ENCODE data around the gene GHR.

GHR gene

DNA sequence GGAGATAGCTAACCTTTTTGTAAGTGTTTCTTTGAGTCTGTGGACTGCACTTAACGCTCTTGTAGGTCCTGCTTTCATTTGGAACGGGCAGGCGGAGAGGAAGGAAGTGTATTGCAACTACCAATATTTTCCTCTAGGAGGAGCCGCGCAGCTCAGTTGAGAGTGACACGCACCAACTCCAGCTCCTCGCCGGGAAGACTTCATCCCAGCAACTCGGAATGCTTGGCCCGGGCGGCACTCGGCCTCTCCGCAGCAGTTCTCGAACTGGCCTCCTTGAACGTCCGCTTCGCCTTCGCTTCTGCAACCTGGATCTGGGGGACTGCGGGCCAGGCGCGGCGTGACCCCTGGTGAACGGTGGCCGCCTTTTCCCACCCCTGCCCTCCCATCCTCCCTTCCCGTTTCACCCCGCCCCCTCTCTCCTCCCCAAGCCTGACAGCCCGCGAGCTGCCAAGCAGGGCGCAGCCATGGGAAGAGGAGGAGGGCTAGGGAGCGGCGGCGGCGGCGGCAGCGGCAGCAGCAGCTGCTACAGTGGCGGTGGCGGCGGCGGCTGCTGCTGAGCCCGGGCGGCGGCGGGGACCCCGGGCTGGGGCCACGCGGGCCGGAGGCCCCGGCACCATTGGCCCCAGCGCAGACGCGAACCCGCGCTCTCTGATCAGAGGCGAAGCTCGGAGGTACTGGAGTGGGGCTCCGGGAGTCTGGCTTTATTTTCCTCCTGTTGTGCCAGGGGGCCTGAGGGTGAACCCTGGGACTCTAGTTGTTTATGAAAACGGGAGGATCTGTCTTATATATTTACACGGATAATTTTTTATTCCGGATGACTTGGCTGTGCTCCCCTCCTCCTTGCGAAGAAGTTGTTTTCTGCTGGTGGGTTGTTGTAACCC lies at the start of gene GHR:
TSS of gene GHR (plus strand) at position 155 of the 881 bp plus-strand sequence. CDS start 142,436 bp downstream, outside the sequence.
- DNase-seq: no peak

DNA sequence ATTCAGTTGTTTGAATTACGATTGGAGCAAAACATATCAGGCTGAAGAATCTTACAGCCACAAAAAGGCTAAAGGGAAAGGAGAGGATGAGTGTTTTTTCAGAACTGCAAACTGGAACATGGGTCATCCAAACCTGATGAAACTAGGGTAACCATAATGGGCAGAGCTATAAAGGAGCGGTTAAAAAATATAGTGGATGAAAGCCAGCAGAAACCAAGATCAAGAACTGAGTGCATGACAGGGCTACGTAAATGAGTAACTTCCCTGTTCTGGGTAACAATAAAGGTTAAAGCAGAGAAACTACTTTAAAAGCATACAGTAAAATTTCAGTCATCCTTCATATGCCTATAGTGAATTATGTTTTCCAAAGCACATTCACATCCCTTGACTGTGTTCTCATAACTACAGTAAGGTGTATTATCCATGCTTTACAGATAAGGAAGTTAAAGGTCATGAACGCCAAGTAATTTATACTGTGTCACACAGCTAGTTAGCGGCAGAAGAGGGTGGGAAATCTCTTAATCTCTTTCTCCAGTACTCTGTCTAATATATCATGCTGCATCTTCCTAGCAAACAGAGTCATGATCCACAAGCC lies 48.5 kb upstream of the GHR start:
- no peak for DNase-seq

DNA sequence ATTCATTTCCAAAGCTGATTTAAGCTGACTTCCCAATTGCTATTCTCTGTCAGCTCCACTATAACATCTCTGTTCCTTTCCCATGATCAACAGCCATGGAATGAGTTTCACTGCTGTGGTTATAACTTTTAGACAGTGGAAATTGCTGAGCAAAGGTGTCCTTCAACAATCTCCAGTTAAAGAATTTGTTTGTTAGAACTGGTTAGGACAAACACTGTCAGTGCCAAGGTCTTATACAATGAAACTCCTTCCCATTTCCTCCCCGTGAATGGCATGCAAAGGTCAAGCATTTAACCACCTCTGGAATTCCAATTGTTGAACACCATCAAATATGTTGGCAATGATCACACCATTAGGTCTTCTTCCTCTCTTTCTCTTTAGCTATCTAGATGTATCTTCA lies 45.7 kb upstream of the GHR start:
- DNase-seq: no peak

DNA sequence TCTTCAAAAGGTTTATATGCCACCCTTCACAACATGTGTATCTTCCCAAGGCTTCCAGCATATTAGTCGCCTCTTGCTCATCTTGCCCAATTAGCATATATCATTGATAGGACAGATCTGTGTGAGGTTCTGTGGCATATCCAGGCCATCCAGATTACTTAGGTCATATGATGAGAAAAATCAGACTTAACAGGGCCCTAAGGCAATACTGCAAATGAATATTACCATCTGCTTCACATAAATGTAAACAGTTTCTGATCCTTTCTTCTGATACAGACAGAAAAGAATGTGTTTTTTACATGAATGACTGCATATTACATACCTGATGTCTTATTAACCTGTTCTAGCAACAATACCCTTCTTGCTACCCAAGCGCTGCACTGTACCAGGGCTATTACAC lies 41.3 kb upstream of the GHR start:
- DNase-seq: no peak

DNA sequence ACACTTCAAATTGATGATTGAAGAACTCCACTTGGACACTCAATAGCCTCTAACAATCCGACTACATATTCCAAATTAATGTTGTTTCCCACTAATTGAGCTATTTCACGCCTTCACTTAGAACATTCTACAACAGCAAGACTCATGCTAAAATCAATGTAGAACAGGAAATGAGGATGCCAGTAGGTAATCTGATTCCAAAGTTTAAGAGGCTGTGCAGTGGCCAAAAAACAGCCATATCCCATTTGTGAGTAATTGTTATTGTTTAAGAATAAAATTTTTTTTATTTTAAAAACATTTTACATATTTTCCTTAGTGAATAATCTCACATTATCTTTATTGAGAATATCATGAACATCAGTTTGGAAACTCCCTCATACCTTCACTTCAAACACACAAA lies 35.7 kb upstream of the GHR start:
- no peak for DNase-seq

DNA sequence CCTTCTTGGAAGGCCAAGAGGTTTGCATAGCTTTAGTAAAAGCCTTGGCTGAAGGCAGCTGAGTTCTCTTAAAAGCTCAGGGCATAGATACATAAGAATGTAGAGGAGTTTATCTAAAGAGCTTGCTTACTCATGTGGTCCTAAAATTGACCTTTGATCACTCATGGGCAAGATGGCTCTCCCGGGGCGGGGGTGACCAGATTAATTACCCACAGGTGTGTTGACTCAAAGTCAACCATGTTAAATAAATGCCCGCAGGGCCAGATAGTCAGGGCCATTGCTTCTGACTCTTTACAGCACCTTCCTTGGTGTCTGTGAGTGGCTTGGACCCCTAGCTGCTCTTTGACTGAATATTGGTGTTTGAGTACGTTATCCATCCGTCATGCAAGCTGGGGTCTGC lies 33.1 kb upstream of the GHR start:
- no peak for DNase-seq

DNA sequence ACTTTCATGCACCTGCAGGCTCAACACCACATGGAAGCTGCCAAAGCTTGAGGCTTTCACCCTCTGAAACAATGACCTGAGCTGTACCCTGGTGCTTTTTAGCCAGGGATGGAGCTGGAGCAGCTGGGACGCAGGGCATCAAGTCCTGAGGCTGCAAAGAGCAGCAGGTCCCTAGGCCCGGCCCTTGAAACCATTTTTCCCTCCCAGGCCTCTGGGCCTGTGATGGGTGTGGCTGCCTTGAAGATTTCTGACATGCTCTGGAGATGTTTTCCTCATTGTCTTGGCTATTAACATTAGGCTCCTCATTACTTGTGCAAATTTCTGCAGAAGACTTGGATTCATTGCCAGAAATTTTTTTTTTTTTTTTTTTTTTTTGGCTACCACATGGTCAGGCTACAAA lies 30.3 kb upstream of the GHR start:
- no peak for DNase-seq

DNA sequence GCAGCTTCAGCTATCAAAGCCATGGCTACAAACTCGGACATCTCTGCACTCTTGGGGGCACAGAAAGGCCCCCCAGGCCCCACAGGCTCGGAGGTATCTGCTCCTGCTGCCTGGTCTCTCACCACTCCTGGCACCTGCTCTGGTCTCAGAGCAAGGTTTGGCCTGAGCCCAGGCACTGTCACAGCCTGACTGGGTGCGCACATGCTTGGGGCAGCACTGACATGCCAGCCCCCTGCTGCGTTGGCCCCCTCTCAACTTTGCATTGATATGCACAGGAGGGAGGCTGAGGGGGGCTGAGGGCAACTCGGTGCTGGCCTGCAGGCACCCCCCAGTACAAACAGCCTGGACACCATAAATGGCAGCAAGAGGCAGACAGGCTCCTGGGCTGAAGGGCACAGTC lies 27.1 kb upstream of the GHR start:
- no peak for DNase-seq

DNA sequence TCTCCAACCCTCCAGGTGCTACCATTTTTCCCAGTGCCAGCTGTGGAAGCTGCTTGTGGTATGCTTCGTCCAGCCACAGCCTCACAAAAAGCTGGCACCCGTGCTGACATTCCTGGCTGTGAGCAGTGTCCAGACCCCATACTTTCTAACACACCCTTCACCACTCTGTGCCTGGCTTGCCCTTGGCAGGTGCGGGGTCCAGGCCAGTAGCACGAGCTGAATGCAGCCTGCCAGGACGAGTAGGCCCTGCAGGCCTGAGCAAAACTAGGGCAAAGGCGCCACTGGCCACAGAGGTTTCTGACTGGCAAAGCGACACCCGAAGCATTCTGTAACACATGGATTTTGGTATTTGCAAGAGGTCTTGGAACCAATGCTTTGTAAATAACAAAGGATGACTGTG lies 26.0 kb upstream of the GHR start:
- DNase-seq: no peak

DNA sequence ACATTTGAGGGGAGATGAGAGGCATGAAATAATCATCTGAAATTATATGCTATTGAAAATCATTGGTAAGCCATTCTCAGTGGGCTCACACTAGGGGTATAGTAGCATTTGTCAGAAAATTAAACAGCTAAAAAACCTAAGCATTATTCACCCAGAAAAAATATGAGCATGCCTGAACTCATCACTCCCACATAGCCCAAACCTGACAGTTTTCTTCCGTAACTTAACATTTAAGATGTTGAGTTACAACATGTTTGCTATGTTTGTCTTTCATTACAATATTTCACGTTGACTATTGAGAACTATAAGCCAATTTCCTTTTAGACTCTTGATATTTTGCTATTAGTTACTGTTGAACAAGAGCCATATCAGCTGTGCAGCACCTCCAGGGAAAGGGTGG lies 23.5 kb upstream of the GHR start:
- no peak for DNase-seq

DNA sequence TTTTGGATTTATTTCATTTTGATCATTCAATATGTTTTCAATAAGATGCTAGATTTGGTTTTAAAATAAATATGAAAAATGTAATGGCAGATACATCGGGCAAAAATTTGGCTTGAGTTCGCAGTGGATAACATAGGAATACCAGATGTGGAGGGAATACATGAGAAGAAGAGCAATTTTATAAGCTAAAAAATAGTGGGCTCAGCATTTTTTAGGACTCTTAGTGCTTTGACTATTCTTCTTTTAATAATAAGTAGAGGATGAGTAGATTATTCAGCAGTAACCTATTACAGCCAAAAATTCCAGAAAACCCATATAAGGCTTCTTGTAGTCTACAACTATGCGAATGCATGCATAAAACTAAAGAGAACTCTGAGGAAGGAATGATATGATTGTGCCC lies 22.8 kb upstream of the GHR start:
- DNase-seq: no peak

DNA sequence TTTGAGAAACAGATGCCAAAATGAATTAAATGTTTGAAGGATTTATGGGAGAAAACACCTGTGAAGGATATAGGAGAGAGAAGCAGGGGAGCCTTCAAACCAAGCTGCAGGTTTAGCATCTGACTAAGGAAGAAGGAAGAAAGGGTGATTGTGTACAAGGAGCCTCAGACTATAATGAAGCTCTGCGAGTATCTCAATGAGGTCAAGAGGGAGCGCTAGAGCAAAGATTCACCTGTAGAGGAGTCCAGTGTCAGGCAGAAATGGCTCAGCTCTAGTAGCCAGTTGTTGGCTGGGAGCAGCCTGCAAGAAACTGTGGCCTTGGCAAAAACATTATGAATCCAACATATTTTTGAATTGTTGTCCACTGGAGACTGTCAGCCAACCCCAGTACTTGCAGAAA lies 20.0 kb upstream of the GHR start:
- DNase-seq: no peak

DNA sequence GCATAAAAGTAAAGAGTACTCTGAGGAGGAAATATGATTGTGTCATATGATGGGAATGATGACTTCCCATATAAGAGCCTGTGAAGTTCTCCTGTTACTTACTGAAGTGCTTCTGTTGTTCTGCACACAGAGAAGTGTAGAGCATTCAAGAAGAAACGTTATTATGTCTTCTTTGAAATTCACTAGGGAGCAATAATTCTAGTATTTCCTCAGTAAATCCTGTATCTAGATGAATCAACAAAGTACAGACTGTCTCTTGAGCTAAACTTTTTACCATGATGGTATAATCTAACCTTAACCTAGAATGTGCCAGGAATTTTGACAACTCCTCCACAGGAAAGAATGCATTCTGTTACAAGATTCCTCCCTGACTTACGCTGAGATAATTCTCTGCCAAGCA lies 18.9 kb upstream of the GHR start:
- no peak for DNase-seq

DNA sequence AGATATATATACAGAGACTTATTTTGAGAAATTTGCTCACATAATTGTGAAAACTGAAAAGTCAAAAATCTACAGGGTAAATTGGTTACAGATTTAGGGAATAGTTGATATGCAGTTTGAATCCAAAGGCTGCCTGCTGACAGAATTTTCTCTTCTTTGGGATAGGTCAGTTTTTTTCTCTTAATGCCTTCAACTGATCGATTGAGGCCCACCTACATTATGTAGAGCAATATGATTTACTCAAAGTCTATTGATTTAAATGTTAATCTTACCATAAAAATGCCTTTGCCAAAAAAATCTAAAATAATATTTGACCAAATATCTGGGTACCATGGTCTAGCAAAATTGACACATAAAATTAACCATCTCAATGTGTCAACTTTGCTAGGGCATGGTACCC lies 3.9 kb upstream of the GHR start:
- no peak for DNase-seq

DNA sequence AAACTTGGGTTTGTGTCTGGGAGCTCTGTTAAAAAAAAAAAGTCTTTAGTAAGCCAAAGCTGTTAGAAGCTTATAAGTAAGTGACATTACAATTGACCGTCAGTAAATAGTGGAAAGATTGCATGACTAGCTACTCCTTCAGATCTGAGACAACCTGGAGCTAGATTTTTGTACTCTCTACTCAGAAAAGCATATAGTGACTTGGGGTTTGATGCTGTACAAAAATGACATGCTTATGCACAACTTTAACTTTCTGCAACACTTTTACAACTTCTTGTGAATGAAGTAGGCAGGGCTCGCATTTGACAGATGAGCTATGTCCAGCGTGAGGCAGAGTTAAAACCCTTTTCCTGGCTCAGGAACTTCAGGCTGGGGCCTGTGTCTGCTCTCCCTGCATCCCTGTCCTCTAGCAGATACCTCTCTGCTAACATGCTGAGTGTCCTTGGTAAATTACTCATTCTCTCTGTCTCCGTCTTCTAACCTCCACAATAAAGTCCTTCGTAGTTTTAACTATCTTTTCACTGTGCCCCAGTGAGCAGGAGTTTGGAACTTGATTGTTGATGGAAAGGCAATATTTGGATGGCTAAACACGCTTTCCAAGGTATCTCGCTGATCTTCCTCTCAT lies 471 bp upstream of the GHR start:
- DNase-seq: no peak

DNA sequence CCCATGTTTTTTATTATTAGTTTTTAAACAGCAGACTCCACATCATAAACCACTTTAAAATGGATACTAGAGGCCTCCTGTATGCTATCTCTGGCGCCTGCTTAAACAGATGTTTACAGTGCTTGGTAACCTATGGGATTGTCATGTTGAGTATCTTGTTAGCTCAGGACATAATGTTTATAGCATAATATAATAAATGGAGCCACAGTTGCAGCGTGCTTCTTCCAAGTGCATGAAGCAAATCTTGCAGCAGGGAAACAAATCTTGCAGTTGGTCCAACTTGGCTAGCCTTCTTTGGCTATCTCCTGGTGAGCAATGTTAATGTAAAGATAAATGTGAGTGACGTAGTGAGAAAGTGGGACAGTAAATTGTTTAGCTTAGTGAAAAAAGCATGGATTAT lies 2.8 kb downstream of the GHR start:
- DNase-seq: no peak

DNA sequence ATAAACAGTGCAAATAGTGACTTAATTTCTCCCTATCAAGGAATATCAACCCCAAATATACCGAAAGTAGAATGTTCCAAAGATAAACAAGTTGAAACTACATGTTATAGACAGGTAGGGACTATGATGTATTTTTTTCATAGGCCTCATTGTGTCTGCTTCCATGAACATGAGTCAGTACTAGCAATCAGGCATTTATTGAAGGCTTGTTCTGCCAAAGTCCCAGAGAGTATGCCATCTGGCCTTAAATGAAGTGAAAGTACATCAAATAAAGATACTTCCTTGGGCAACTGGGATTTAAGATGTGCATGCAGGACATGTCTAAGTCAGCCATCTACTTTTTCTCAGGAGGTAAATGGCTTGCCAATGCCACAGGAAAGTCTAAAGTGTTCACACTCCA lies 6.5 kb downstream of the GHR start:
- DNase-seq: no peak

DNA sequence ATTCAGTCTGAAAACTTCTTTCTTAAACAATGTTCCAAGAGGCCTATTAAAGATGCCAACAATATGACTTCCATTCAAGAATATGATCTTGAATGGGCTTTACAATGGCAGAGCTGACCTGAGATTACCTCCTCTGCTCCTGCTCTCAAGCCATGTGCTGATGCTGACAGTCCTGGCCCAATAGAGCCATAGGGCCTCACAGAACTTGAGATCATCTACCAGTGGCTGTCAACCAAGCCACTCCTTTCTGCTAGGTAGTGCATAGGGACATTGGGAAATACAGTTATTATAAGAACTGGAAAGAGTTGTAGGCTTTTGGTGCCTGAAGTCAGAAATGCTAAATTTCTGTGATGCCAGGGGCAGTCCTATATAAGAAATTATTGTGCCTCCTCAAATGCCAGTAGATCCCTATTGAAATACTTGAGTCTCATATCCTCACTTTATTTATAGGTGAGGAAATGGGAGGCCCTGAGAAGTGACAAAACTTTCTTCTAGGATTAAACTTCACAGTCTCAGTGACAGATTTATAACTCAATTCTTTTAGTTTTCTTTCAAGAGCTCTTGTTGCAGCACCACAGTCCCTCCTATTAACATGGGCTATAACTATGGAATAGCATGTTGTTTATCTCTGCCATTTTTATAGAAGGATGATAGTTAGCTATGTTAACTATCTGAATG lies 10.9 kb downstream of the GHR start:
- DNase-seq: no peak

DNA sequence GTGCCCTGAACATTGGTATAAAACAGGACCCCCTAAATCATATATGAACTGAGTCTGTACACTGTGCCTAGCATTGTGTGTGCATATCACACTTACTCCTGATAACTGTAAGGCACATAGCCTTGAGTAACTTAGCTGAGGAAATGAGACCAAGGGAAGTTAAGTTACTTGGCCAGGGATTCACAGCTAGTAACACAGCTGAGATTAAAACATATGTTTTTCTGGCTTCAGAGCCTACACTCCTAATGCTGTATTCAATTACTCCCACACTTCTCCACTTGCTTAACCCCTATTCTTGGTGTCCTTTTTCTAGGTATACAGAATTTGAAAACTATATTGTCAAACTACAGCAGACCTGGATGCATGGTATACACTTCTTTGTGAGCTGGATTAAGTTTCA lies 12.8 kb downstream of the GHR start:
- no peak for DNase-seq

DNA sequence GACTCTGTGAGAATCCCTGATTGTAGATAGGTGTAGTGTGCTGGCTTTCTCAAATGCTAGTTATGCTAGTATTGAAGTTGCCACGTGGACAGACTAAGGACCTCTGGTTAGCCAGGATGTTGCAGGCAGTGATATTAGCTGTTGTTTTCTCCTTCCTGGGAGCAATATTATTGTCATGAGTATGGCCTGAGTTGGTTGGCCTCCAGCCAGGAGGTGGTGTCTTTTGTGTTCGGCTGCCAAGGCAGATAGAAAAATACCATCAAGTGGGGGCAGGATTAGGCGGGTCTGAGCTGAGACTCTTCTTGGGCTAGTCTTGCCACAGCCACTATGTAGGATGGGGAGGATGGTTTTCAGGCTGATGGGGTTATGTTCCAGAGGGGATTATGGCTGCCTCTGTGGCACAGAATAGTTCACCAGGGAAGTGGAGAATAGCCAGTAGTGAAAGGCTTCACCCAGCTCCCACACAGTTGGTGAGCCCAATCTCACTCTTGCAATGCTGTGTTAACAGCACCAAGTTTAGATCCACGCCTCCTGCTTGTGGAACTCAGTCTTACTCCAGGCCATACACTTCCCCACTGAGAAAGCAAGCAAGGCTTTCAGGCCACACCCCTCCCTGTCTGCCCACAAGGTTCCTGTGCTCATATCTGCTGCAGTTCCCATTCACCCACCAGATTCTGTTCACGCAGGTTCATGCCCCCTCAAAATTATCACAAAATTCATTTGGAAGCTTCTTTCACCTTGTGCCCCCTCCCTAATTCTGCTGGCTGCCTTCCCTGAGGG lies 31.2 kb downstream of the GHR start:
- no peak for DNase-seq

DNA sequence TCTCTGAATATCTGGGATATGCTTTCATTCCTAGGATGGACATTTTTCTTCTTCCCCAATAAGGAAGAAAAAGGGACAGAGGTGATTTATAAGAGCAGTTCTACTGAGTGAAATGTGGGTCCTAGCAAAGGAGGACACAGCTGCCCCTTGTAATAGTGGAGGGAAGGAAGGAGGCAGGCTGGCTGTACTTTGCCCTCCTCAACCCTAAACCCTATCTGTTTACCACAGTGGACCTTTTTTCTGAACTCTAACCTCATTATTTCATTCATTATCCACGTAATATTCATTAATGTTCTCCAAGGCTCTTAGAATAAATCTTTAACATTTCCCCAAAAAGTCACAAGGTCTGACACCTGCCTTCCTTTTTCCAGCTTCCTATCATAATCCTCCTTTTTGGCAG lies 37.8 kb downstream of the GHR start:
- DNase-seq: no peak

DNA sequence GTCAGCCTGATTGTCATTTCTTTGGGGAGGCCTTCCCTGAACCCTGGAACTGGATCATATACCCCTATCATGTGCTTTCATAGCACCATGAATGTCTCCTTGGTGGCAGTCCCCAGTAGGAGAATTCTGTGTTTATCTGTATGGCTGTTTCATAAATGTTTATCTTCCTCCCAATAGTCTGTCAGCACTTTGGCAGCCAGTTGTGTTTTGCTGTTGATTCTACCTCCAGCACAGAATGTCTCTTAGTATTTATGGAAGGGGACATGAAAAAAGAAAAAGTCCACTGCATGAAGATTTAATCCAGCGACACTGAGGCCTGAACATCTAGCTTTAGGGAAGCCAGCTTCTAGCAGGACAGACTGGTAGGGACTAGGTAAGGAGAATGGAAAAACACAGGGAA lies 38.3 kb downstream of the GHR start:
- DNase-seq: no peak

DNA sequence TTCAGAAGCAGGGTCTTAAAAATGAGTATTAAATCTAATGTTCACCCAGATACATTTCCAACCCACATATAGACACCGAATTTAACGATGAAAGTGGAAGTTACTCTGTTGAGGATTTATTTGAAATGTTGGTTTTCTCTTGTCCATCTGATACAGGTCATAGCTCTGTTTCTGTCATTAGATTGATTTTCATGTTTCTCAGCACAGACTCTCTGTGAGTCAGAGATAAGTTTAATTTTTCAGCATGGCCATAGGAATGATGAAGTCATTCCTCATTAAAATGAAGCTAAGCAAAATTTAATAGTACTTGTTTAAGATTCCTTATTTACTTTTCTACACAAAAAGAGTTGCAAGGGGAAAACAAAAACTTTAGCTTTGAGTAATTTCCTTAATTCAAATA lies 38.8 kb downstream of the GHR start:
- no peak for DNase-seq
